Measurements from ENCODE around the gene GALNT13. TPM values are rescaled to one million over a fixed set of nuclear protein-coding genes. Genes with fewer than 3 reads are reported as not detected.

GALNT13 gene
- total and polyA plus RNA-seq, 2 donors from 2014 or later: 0.57 TPM; not detected in 1

DNA sequence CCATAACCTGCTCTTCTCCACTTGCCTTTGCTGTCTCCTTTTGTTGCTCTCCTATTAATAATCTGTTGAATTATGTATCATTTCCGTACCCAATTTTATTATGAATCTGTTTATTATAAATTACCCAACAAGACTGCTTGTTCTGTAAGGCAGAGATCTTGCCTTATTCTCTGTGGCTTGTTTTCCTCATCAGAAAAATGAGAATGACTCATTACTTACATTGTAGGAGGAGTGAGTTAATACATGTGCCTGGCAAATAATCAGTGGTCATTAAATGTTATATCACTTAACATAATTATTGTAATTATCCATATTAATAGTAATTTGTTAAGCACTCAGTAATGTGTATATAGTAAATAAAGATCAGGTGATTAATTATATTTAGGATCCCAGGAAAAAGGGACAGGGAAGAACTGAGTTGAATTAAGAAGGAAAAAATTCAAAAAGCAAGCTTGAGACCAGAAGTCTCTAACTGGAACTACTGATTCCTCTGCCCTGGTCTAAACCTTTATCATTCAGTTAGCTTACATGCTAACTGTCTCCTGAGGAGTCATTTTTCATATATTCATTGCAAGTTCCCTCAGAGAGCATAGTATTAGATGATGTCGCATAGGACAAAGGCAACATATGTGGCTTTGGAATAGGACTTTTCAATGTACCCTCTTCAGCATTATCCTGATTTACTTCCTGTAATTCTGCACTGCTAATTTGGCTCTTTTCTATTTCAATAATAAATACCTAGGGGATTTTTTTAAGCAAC, 335.7 kb downstream of the GALNT13 start:
- Histone ChIP-seq H3K27ac (ENCODE audit: low read depth in 2 of 2, low read length in 2 of 2) (no peak overlapping the region), H3K4me3 (ENCODE audit: low read length in 3 of 3) (no peak overlapping the region), H3K4me1 (ENCODE audit: control insufficient read depth in 2 of 3, insufficient read depth in 2 of 3, low read depth in 1 of 3, low read length in 3 of 3) (no peaks in the 10 kb centered on the region), H3K9me3 (ENCODE audit: control insufficient read depth in 2 of 3, insufficient read depth in 1 of 3, low read length in 3 of 3) (no peaks in the 10 kb centered on the region), H3K36me3 (ENCODE audit: control insufficient read depth in 2 of 3, insufficient read depth in 3 of 3, low read length in 3 of 3) (no peaks in the 10 kb centered on the region), H3K9ac (ENCODE audit: low read length in 3 of 3) (no peak overlapping the region), H3K27me3 (ENCODE audit: control insufficient read depth, insufficient read depth, low read length) (no peaks in the 10 kb centered on the region)
- intact Hi-C loops (cut with DNase I): no loop called here
- TF ChIP-seq, protein P1, sequence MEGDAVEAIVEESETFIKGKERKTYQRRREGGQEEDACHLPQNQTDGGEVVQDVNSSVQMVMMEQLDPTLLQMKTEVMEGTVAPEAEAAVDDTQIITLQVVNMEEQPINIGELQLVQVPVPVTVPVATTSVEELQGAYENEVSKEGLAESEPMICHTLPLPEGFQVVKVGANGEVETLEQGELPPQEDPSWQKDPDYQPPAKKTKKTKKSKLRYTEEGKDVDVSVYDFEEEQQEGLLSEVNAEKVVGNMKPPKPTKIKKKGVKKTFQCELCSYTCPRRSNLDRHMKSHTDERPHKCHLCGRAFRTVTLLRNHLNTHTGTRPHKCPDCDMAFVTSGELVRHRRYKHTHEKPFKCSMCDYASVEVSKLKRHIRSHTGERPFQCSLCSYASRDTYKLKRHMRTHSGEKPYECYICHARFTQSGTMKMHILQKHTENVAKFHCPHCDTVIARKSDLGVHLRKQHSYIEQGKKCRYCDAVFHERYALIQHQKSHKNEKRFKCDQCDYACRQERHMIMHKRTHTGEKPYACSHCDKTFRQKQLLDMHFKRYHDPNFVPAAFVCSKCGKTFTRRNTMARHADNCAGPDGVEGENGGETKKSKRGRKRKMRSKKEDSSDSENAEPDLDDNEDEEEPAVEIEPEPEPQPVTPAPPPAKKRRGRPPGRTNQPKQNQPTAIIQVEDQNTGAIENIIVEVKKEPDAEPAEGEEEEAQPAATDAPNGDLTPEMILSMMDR (IDR thresholded peaks at IDR 0.05; ENCODE audit: borderline replicate concordance, extremely low read depth, insufficient read depth): no peak
- DNase-seq (no peak), FAIRE-seq (no peak)

DNA sequence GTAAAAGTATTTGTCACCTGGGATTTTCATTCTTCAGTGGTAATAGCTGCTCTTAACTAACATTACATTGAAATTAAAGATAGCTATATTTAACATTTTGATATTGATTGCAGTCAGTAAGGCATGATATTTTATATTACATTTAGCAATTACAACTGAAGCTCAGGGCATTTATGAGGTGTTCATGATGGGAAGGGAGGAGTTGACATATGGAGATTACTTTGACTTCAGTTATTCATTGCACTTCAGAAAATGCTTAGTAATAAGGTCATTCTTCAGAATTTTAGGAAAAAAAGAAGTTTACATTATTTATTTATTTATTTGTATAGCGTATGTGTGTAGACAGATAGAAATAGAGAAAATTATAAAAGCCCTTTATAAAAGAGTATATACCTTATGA, 352.0 kb downstream of the GALNT13 start:
- DNase-seq (no peak), FAIRE-seq (no peak)
- TF ChIP-seq, protein P1 (IDR thresholded peaks at IDR 0.05; ENCODE audit: borderline replicate concordance, extremely low read depth, insufficient read depth): no peak
- Histone ChIP-seq H3K4me3 (ENCODE audit: low read length in 3 of 3) (no peak overlapping the region), H3K9ac (ENCODE audit: low read length in 3 of 3) (no peak overlapping the region), H3K27me3 (ENCODE audit: control insufficient read depth, insufficient read depth, low read length) (no peaks in the 10 kb centered on the region), H3K9me3 (ENCODE audit: control insufficient read depth in 2 of 3, insufficient read depth in 1 of 3, low read length in 3 of 3) (no peaks in the 10 kb centered on the region), H3K36me3 (ENCODE audit: control insufficient read depth in 2 of 3, insufficient read depth in 3 of 3, low read length in 3 of 3) (no peaks in the 10 kb centered on the region), H3K27ac (ENCODE audit: low read depth in 2 of 2, low read length in 2 of 2) (no peak overlapping the region), H3K4me1 (ENCODE audit: control insufficient read depth in 2 of 3, insufficient read depth in 2 of 3, low read depth in 1 of 3, low read length in 3 of 3) (no peaks in the 10 kb centered on the region)
- intact Hi-C loops (cut with DNase I): no loop called here

DNA sequence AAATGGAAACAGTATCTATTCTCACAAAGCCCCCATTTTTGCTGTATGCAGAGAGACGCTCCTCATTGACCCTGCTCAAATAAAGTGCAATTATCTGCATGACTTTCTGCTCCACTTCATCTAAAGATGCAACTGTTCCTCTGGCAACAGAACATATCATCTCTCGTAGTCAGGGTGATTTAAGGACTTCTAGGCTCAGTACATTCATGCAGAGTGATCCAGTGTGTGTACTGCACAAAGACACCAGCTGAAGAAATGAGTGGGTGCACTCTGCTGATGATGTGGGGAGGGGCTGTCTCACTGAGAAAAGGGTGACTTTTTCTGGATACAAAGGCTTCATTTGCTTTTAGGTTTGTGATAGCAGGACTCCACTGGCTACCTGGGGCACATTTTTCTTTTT, 355.2 kb downstream of the GALNT13 start:
- H3K4me1 ChIP-seq (ENCODE audit: control insufficient read depth in 2 of 3, insufficient read depth in 2 of 3, low read depth in 1 of 3, low read length in 3 of 3): no peaks in the 10 kb centered on the region
- no peak overlapping the region for H3K4me3 ChIP-seq (ENCODE audit: low read length in 3 of 3)
- intact Hi-C loops (cut with DNase I): no loop called here
- H3K9ac ChIP-seq (ENCODE audit: low read length in 3 of 3): no peak overlapping the region
- TF ChIP-seq, protein P1 (IDR thresholded peaks at IDR 0.05; ENCODE audit: borderline replicate concordance, extremely low read depth, insufficient read depth): no peak
- FAIRE-seq (no peak), DNase-seq (no peak)
- H3K27ac ChIP-seq (ENCODE audit: low read depth in 2 of 2, low read length in 2 of 2): no peak overlapping the region
- no peaks in the 10 kb centered on the region for H3K27me3 ChIP-seq (ENCODE audit: control insufficient read depth, insufficient read depth, low read length)
- no peaks in the 10 kb centered on the region for H3K9me3 ChIP-seq (ENCODE audit: control insufficient read depth in 2 of 3, insufficient read depth in 1 of 3, low read length in 3 of 3)
- no peaks in the 10 kb centered on the region for H3K36me3 ChIP-seq (ENCODE audit: control insufficient read depth in 2 of 3, insufficient read depth in 3 of 3, low read length in 3 of 3)
